Measurements from ENCODE around the gene DIDO1.

DNA sequence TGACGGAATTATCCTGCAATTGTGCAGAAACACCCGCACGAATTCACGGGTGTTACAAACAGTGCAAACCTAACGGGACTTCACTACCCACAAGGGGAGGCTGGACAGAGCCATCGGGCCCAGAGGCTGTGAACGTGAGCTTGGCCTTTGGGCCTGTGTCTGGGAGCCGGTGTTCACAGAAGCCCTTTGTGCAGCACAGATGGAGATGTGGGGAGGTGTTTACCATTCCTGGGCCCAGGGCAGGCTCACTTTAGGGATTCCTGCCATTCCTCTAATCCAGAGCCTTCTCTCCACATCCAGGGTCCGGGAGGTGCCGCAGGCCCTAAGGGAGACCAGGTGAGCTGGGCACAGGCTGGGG is 94.5 kb downstream of the DIDO1 start:
- TF ChIP-seq, protein P1, sequence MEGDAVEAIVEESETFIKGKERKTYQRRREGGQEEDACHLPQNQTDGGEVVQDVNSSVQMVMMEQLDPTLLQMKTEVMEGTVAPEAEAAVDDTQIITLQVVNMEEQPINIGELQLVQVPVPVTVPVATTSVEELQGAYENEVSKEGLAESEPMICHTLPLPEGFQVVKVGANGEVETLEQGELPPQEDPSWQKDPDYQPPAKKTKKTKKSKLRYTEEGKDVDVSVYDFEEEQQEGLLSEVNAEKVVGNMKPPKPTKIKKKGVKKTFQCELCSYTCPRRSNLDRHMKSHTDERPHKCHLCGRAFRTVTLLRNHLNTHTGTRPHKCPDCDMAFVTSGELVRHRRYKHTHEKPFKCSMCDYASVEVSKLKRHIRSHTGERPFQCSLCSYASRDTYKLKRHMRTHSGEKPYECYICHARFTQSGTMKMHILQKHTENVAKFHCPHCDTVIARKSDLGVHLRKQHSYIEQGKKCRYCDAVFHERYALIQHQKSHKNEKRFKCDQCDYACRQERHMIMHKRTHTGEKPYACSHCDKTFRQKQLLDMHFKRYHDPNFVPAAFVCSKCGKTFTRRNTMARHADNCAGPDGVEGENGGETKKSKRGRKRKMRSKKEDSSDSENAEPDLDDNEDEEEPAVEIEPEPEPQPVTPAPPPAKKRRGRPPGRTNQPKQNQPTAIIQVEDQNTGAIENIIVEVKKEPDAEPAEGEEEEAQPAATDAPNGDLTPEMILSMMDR (IDR thresholded peaks at IDR 0.05), result no peak
- TF ChIP-seq, protein P2, sequence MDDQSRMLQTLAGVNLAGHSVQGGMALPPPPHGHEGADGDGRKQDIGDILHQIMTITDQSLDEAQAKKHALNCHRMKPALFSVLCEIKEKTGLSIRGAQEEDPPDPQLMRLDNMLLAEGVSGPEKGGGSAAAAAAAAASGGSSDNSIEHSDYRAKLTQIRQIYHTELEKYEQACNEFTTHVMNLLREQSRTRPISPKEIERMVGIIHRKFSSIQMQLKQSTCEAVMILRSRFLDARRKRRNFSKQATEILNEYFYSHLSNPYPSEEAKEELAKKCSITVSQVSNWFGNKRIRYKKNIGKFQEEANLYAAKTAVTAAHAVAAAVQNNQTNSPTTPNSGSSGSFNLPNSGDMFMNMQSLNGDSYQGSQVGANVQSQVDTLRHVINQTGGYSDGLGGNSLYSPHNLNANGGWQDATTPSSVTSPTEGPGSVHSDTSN (IDR thresholded peaks at IDR 0.05), result no peak
- no peak for TF ChIP-seq POLR2A (IDR thresholded peaks at IDR 0.05; ENCODE audit: low read length)
- TF ChIP-seq, protein P3, sequence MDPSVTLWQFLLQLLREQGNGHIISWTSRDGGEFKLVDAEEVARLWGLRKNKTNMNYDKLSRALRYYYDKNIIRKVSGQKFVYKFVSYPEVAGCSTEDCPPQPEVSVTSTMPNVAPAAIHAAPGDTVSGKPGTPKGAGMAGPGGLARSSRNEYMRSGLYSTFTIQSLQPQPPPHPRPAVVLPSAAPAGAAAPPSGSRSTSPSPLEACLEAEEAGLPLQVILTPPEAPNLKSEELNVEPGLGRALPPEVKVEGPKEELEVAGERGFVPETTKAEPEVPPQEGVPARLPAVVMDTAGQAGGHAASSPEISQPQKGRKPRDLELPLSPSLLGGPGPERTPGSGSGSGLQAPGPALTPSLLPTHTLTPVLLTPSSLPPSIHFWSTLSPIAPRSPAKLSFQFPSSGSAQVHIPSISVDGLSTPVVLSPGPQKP (IDR thresholded peaks at IDR 0.05; ENCODE audit: low read depth, low read length), result no peak
- TF ChIP-seq, protein P4, sequence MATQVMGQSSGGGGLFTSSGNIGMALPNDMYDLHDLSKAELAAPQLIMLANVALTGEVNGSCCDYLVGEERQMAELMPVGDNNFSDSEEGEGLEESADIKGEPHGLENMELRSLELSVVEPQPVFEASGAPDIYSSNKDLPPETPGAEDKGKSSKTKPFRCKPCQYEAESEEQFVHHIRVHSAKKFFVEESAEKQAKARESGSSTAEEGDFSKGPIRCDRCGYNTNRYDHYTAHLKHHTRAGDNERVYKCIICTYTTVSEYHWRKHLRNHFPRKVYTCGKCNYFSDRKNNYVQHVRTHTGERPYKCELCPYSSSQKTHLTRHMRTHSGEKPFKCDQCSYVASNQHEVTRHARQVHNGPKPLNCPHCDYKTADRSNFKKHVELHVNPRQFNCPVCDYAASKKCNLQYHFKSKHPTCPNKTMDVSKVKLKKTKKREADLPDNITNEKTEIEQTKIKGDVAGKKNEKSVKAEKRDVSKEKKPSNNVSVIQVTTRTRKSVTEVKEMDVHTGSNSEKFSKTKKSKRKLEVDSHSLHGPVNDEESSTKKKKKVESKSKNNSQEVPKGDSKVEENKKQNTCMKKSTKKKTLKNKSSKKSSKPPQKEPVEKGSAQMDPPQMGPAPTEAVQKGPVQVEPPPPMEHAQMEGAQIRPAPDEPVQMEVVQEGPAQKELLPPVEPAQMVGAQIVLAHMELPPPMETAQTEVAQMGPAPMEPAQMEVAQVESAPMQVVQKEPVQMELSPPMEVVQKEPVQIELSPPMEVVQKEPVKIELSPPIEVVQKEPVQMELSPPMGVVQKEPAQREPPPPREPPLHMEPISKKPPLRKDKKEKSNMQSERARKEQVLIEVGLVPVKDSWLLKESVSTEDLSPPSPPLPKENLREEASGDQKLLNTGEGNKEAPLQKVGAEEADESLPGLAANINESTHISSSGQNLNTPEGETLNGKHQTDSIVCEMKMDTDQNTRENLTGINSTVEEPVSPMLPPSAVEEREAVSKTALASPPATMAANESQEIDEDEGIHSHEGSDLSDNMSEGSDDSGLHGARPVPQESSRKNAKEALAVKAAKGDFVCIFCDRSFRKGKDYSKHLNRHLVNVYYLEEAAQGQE (IDR thresholded peaks at IDR 0.05), result no peak

Data from A549 (cell line).